GM18868 (cell line): ENCODE measurements around the gene NADK.
"Not testable (repeated sequence)": the region's sequence is repeated elsewhere in the genome, so short reads cannot be mapped to it uniquely, and the experiment has no call there.

Source experiments
- ATAC-seq: cut with Tn5 transposase; IDR thresholded peaks from one replicate; pipeline ENCODE4 v1.9.1; 2021; ENCODE audit warnings: mild to moderate bottlenecking, moderate library complexity; ENCODE audit not compliant: unreplicated experiment

Gene NADK

GRCh38 chr1:1748686-1749321 is 29.5 kb downstream of the NADK start:
- ATAC-seq: no peak

GRCh38 chr1:1746566-1746909 is 31.7 kb downstream of the NADK start:
- ATAC-seq: peak; percentile 80

GRCh38 chr1:1745651-1746565 is 32.4 kb downstream of the NADK start:
- ATAC-seq: peak; percentile 65

- not testable (repeated sequence) for ATAC-seq
These were observed 35.7 kb downstream of the NADK start for GRCh38 chr1:1742529-1742928.

- not testable (repeated sequence) for ATAC-seq
These were observed 37.3 kb downstream of the NADK start for GRCh38 chr1:1741013-1741412.

- ATAC-seq: not testable (repeated sequence)
These were observed 39.4 kb downstream of the NADK start for GRCh38 chr1:1738799-1739337.

- ATAC-seq: not testable (repeated sequence)
These were observed 40.3 kb downstream of the NADK start for GRCh38 chr1:1737675-1738590.

- no peak for ATAC-seq
These were observed 45.9 kb downstream of the NADK start for GRCh38 chr1:1732381-1732780.

- no peak for ATAC-seq
These were observed 47.4 kb downstream of the NADK start for GRCh38 chr1:1730870-1731269.

- ATAC-seq: not testable (repeated sequence)
These were observed 48.0 kb downstream of the NADK start for GRCh38 chr1:1730230-1730629.

GRCh38 chr1:1729116-1729816 is 49.0 kb downstream of the NADK start:
- not testable (repeated sequence) for ATAC-seq

- ATAC-seq: not testable (repeated sequence)
These were observed 49.8 kb downstream of the NADK start for GRCh38 chr1:1728308-1729005.

GRCh38 chr1:1727131-1727651 is 51.1 kb downstream of the NADK start:
- not testable (repeated sequence) for ATAC-seq

- not testable (repeated sequence) for ATAC-seq
These were observed 52.2 kb downstream of the NADK start for GRCh38 chr1:1726088-1726487.

- peak; percentile 92 for ATAC-seq
These were observed 54.0 kb downstream of the NADK start, which contains the start of gene CDK11A for GRCh38 chr1:1724035-1724864. TSS of gene CDK11A (minus strand) at chr1:1724357. CDS start at chr1:1722818, 1,539 bp downstream.

GRCh38 chr1:1721201-1721600 is 57.1 kb downstream of the NADK start:
- no peak for ATAC-seq

- not testable (repeated sequence) for ATAC-seq
These were observed 63.0 kb downstream of the NADK start for GRCh38 chr1:1715109-1715883.

GRCh38 chr1:1707897-1708296 is 70.4 kb downstream of the NADK start:
- not testable (repeated sequence) for ATAC-seq
